Uterus (tissue), 4 donors: Measurements from ENCODE around the gene SERP2. TPM values are rescaled to one million over a fixed set of nuclear protein-coding genes. Genes with fewer than 3 reads are reported as not detected.

Source experiments
- DNase-seq, 2 donors: peaks; one replicate each; pipeline ENCODE4 v3.0.0-alpha.2; 2019 to 2020
- H3K27ac ChIP-seq, 2 donors: fragments of 200-600 bp; sonication (generic); 1 replicate in 1 of 2; 2 replicates in 1 of 2; pipeline ENCODE4 v1.5.1; 2016 to 2018
- H3K27me3 ChIP-seq, 2 donors: fragments of 200-600 bp; sonication (generic); one replicate each; pipeline ENCODE4 v1.5.1; 2018 to 2019; ENCODE audit warnings: control low read depth in 1 of 2
- H3K36me3 ChIP-seq, 2 donors: fragments of 200-600 bp; sonication (generic); one replicate each; pipeline ENCODE4 v1.5.1; 2019; ENCODE audit warnings: control low read depth in 1 of 2
- H3K4me1 ChIP-seq, 2 donors: fragments of 200-600 bp; sonication (generic); one replicate each; pipeline ENCODE4 v1.5.1; 2018 to 2019; ENCODE audit warnings: control low read depth in 1 of 2
- H3K4me3 ChIP-seq, 2 donors: fragments of 200-600 bp; sonication (generic); 1 replicate in 1 of 2; 2 replicates in 1 of 2; pipeline ENCODE4 v1.5.1; 2018 to 2019; ENCODE audit warnings: mild to moderate bottlenecking in 1 of 2
- H3K9me3 ChIP-seq, 2 donors: fragments of 200-600 bp; sonication (generic); one replicate each; pipeline ENCODE4 v1.5.1; 2019; ENCODE audit warnings: control low read depth in 1 of 2
- POLR2A ChIP-seq, 2 donors: fragments of 450-650 bp; IDR thresholded peaks; one replicate each; pipeline ENCODE4 v1.6.1; 2016; ENCODE audit warnings: antibody characterized with exemption in 2 of 2, mild to moderate bottlenecking in 1 of 2, moderate library complexity in 1 of 2
- intact Hi-C: fragments of 100-400 bp; cut with DNase I; formaldehyde crosslinking; loops from one replicate; pipeline ENCODE4 v1.15.1; 2023; ENCODE audit warnings: low total_unique reads
- total RNA-seq, 4 donors: library from RNA; depleted of rRNA in 3 of 4; stranded (reverse); fragments of >200 nt in 3 of 4; gene quantifications; one replicate each; pipeline versions ENCODE4 v1.1.0 to v1.2.4, GENCODE V29; 2014 to 2023
- TF ChIP-seq, protein P1 (sequence below), 4 experiments: fragments of 200-600 bp in 2 of 4; fragments of 450-650 bp in 2 of 4; sonication (generic) in 2 of 4; IDR thresholded peaks; one replicate each; pipeline ENCODE4 v1.5.1; 2016 to 2019; ENCODE audit warnings: antibody characterized with exemption in 4 of 4, mild to moderate bottlenecking in 2 of 4, moderate library complexity in 1 of 4
- donor health status: DM: yes; HTN: yes; CAD: no.

SERP2 gene
- total RNA-seq, 4 donors from 2014 or later: 0.77 to 12.6 (median 5.9) TPM

DNA sequence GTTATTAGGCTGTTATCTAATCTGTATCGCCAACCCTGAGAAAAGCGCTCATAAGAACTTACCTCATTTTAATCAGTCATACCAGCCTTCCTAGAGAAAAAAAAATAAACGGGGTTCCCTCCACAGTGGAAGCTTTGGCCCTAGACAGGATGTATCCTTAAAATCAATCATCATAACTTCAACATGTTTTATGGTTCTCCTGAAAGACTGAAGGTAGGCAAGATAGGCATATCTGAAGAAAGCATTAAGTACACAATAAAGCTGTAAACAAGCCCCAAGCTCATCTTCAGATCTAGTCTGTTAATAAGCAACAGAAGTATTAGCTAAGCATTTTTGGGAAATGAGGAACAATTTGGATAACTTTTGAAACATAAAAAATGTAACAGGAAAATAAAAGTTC is 18.7 kb upstream of the SERP2 start:
- H3K4me3 ChIP-seq: no peak overlapping the region
- H3K27me3 ChIP-seq: no peaks in the 10 kb centered on the region
- no peaks in the 10 kb centered on the region for H3K9me3 ChIP-seq
- no peak for DNase-seq
- no peaks in the 10 kb centered on the region for H3K4me1 ChIP-seq
- TF ChIP-seq POLR2A (IDR thresholded peaks at IDR 0.05): no peak
- TF ChIP-seq, protein P1, sequence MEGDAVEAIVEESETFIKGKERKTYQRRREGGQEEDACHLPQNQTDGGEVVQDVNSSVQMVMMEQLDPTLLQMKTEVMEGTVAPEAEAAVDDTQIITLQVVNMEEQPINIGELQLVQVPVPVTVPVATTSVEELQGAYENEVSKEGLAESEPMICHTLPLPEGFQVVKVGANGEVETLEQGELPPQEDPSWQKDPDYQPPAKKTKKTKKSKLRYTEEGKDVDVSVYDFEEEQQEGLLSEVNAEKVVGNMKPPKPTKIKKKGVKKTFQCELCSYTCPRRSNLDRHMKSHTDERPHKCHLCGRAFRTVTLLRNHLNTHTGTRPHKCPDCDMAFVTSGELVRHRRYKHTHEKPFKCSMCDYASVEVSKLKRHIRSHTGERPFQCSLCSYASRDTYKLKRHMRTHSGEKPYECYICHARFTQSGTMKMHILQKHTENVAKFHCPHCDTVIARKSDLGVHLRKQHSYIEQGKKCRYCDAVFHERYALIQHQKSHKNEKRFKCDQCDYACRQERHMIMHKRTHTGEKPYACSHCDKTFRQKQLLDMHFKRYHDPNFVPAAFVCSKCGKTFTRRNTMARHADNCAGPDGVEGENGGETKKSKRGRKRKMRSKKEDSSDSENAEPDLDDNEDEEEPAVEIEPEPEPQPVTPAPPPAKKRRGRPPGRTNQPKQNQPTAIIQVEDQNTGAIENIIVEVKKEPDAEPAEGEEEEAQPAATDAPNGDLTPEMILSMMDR (IDR thresholded peaks at IDR 0.05): no peak
- no peaks in the 10 kb centered on the region for H3K36me3 ChIP-seq
- no peak overlapping the region for H3K27ac ChIP-seq
- intact Hi-C loops: no loop called here

DNA sequence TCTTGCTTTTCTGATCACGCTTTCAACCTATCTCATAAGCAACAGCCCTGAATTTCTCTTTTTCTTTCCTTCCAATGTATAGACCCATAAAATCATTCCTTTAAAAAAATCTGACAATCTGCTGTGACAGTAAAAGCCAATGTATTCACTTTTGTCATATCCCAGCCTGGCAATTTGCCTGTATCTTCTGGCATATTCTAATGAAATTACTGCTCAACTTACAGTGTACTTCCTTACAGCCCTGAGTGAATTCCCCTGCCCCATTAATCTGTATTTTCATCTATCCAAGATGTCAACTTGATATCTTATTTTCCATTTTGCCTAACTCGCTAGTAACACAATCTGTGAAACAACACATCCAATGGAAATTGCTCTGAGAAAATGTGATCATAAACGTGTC is 18.0 kb upstream of the SERP2 start:
- Histone ChIP-seq H3K36me3 (no peaks in the 10 kb centered on the region), H3K27me3 (no peaks in the 10 kb centered on the region), H3K9me3 (no peaks in the 10 kb centered on the region), H3K4me1 (no peaks in the 10 kb centered on the region), H3K27ac (no peak overlapping the region), H3K4me3 (no peak overlapping the region)
- DNase-seq: no peak
- TF ChIP-seq, protein P1 (IDR thresholded peaks at IDR 0.05): no peak
- TF ChIP-seq POLR2A (IDR thresholded peaks at IDR 0.05): no peak
- intact Hi-C loops: no loop called here

DNA sequence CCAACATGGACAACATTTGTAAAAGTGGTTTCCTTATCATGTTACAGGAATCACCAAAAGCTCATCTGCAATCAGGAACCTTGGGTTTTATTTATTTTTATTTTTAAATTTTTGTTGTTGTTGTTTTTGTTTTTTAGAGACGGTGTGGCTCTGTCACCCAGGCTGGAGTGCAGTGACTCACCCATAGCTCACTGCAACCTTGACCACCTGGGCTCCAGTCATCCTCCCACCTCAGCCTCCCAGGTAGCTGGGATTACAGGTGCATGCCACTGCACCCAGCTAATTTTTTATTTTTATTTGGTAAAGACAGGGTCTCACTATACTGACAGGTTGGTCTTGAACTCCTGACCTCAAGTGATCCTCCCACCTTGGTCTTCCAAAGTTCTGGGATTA is 13.6 kb upstream of the SERP2 start:
- TF ChIP-seq, protein P1 (IDR thresholded peaks at IDR 0.05): no peak
- TF ChIP-seq POLR2A (IDR thresholded peaks at IDR 0.05): no peak

DNA sequence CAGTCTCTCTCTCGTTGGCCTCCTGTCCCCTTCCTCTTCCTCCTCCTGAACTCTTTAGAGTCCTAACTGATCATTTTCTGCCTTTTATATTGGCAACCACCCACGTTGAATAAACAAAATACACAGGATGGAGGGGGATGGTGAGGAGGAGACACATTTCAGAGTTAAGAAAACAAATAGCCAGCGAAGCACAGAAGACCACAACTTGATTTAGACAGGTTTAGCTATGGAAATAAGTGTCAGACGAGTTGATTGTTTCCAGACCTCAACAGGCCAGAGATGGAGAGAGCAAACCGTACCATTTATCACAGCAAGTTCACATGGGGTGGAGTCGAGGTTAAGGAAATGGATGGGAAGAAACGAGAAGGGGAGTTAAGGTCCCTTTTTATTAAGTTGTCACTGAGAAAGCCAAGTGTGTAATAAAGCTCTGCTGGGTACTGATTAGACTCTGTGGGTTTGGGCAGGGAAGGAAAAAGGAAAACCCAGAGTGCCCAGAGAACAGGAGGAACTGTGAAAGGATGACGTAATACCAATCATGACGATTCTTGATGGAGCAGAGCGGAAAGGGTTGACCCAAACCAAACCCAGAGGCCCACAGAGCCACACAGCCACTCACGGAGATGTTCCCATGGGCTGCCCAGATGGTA is 11.1 kb upstream of the SERP2 start:
- TF ChIP-seq, protein P1 (IDR thresholded peaks at IDR 0.05): no peak
- no peak for TF ChIP-seq POLR2A (IDR thresholded peaks at IDR 0.05)
- no peak for DNase-seq
- no peak overlapping the region for H3K4me3 ChIP-seq
- H3K27ac ChIP-seq: no peak overlapping the region
- no peaks in the 10 kb centered on the region for H3K4me1 ChIP-seq
- intact Hi-C loops: no loop called here
- H3K9me3 ChIP-seq: no peaks in the 10 kb centered on the region
- H3K36me3 ChIP-seq: no peaks in the 10 kb centered on the region
- no peaks in the 10 kb centered on the region for H3K27me3 ChIP-seq

More for the DNA sequence above, 13.6 kb upstream of the SERP2 start:
- no peaks in the 10 kb centered on the region for H3K36me3 ChIP-seq
- DNase-seq: no peak
- intact Hi-C loops: no loop called here
- no peaks in the 10 kb centered on the region for H3K9me3 ChIP-seq
- H3K27ac ChIP-seq: no peak overlapping the region
- no peaks in the 10 kb centered on the region for H3K27me3 ChIP-seq
- no peak overlapping the region for H3K4me3 ChIP-seq
- H3K4me1 ChIP-seq: no peaks in the 10 kb centered on the region

DNA sequence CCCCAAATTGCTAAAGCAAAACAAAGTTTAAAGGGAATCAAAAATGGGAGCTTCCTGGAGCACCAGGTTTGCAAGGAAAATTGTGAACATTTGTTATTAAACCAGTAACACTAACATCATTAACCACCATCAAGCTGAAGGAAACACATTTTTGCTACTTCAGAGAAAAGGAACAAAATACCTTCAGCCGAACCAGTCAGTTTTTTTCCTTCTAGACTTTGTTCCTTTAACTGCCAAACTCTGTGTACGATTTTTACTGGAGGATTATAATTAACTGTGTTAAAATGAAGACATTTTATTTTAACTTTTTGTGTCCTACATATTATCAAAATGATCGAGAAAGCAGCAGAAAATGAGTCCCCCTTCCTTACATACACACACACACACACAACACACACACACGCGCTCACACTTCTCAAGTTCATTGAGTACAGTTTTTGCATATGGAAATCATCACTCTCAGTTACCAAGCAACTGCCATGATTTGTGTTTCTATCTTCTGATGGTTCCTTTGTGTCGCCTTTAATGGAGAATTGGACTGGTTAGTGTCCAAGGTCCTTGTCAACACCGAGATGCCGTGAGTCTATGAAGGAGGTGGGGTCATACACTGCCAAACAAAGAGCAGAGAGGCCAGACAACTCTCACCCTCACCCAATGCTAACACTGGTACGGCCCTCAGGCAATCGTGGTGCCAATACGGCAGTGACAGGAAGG is 9.8 kb upstream of the SERP2 start:
- Histone ChIP-seq H3K36me3 (no peaks in the 10 kb centered on the region), H3K27ac (no peak overlapping the region), H3K9me3 (no peaks in the 10 kb centered on the region), H3K4me3 (no peak overlapping the region), H3K4me1 (no peaks in the 10 kb centered on the region), H3K27me3 (no peaks in the 10 kb centered on the region)
- no peak for DNase-seq
- no peak for TF ChIP-seq POLR2A (IDR thresholded peaks at IDR 0.05)
- TF ChIP-seq, protein P1 (IDR thresholded peaks at IDR 0.05): no peak
- intact Hi-C loops: no loop called here
